ENCODE data around the gene DDX31.

DNA sequence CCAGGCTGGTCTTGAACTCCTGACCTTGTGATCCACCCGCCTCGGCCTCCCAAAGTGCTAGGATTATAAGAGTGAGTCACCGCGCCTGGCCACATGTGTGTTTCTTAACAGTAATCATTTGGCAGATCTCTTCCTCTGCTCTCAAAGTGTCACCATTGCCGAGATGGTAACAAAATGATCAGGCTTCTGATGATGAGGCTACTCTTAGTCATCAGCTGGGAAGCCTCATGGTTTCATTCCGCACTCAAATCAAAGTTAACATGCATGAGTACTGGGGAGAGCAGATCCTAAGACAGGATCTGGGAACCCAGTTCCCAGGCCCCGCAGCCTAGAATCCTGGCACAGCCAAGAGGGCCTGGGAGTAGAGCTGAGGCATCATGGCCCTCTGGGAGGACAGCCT is 60.0 kb downstream of the DDX31 start:
- TF ChIP-seq EP300 (IDR thresholded peaks at IDR 0.05) = no peak
- TF ChIP-seq, protein P1, sequence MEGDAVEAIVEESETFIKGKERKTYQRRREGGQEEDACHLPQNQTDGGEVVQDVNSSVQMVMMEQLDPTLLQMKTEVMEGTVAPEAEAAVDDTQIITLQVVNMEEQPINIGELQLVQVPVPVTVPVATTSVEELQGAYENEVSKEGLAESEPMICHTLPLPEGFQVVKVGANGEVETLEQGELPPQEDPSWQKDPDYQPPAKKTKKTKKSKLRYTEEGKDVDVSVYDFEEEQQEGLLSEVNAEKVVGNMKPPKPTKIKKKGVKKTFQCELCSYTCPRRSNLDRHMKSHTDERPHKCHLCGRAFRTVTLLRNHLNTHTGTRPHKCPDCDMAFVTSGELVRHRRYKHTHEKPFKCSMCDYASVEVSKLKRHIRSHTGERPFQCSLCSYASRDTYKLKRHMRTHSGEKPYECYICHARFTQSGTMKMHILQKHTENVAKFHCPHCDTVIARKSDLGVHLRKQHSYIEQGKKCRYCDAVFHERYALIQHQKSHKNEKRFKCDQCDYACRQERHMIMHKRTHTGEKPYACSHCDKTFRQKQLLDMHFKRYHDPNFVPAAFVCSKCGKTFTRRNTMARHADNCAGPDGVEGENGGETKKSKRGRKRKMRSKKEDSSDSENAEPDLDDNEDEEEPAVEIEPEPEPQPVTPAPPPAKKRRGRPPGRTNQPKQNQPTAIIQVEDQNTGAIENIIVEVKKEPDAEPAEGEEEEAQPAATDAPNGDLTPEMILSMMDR (IDR thresholded peaks at IDR 0.05) = no peak
- TF ChIP-seq POLR2A (IDR thresholded peaks at IDR 0.05) = no peak
